Spleen (tissue), 7 donors: ENCODE data around the gene EAF1.

Experiments used
- CTCF ChIP-seq, 11 experiments: fragments of 200-600 bp in 7 of 11; fragments of 450-650 bp in 4 of 11; sonication (generic) in 4 of 11; IDR thresholded peaks in 8 of 11; conservative IDR thresholded peaks in 3 of 11; 1 replicate in 7 of 11; 2 replicates in 4 of 11; pipeline versions ENCODE4 v1.4.0 to v1.8.0; 2016 to 2021; ENCODE audit warnings: antibody characterized with exemption in 11 of 11, inconsistent platforms in 4 of 11, mild to moderate bottlenecking in 1 of 11
- POLR2AphosphoS5 ChIP-seq, 3 donors: sonication (generic); formaldehyde crosslinking; IDR thresholded peaks; one replicate each; pipeline ENCODE4 v1.5.1; 2017; ENCODE audit warnings: antibody characterized with exemption in 3 of 3
- donor health status: DM: no; HTN: no; CAD: no; lungs with moderate emphysema.
- donor health status: DM: no; HTN: no; CAD: no.
- donor health status: DM: no; HTN: no; CAD: no.

GRCh38 chr3:15456321-15456720, 28.9 kb downstream of the EAF1 start:
- TF ChIP-seq CTCF (IDR thresholded peaks at IDR 0.05 in 8 of 11, conservative IDR thresholded peaks at IDR 0.05 in 3 of 11) (no peak), POLR2AphosphoS5 (IDR thresholded peaks at IDR 0.05) (no peak)
